Activated CD4-positive, alpha-beta T cell treated with anti-CD3 and anti-CD28 coated beads, Interleukin-2, amount 50 U/mL, for 24 hours (primary cell): ENCODE results near the gene ITPRIPL1.

Experiments
- DNase-seq, 2 donors: peaks; one replicate each; pipeline ENCODE4 v3.0.0-alpha.2; 2020; ENCODE audit warnings: low read depth in 1 of 2, low spot score in 1 of 2

Gene ITPRIPL1

DNA sequence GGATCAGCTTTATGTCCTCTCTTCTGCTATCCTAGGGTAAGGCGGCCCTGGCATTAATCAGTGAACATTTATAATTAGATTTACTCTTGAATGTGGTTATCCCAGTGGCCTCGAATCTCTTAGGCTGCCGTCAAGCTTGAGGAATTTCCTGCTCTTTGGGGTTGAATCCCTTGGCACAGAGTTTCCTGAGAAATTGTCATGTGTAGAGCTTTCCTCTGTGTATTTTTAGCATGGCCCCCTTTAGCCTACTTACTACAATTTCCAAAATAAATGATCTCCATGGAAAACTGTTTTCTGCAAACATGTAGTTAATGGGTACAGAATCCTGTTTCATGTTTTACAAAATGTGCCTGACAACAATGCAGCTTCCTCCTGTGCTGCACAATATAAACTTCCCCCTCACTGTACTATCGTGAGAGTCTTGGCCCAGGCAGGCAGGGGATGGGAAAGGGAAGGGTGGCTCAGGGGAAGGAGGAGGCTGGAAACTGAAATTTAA lies 28.5 kb downstream of the ITPRIPL1 start:
- no peak for DNase-seq

DNA sequence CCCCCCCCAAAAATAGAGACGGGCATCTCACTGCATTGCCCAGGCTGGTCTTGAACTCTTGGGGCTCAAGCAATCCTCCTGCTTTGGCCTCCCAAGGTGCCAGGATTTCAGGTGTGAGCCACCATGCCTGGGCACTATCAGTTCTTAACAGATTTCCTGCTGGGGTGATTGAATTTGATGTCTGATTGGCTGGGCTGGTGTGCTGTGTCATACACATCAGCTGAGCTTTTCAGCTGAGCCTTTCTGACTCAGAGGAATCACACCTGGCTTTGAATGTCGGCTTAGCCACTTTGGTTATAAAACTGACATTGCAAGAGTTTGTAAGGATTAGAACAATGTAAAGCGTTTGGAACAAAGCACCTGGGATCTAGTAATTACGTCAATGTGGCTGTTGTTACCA lies 29.4 kb downstream of the ITPRIPL1 start:
- DNase-seq: no peak

DNA sequence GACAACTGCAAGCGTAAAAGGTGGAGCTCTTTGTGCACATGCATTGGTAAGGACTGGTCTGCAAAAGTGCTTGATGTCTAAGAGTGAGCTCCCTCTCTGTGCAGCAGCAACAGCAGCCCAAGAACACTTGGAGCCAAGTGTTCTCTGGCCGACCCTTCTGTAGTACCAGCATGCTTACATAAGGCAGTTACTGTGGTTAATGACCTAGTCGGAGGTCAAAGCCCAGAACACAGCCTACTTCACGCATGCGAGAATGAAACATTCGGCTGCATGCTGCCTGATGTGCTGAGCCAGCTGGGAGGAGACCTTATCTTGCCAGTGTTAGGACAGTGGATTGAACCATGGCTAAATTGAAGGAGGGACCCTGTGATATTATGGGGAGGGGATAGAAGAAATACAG lies 31.8 kb downstream of the ITPRIPL1 start:
- no peak for DNase-seq

- no peak for DNase-seq
Observed at GRCh38 chr2:96359310-96359709, 34.2 kb downstream of the ITPRIPL1 start.

DNA sequence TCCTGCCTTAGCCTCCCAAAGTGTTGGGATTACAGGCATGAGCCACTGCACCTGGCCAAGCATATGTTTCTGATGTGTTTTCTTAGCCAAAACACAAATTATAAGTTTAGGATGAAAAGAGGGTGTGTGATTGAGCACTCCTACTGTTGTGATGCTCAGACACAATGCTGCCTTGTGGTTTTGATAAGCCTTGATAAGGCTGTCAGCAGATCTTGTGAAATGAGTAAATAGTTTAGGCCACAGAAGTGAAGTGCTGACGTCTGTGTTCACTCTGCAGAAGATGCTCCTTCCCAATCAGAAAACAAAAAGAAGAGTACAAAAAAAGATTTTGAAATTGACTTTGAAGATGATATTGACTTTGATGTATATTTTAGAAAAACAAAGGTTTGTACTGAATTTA lies 34.7 kb downstream of the ITPRIPL1 start:
- DNase-seq: no peak

- no peak for DNase-seq
Observed at GRCh38 chr2:96361751-96362150, 36.6 kb downstream of the ITPRIPL1 start.

- no peak for DNase-seq
Observed at GRCh38 chr2:96369186-96369585, 44.1 kb downstream of the ITPRIPL1 start.

DNA sequence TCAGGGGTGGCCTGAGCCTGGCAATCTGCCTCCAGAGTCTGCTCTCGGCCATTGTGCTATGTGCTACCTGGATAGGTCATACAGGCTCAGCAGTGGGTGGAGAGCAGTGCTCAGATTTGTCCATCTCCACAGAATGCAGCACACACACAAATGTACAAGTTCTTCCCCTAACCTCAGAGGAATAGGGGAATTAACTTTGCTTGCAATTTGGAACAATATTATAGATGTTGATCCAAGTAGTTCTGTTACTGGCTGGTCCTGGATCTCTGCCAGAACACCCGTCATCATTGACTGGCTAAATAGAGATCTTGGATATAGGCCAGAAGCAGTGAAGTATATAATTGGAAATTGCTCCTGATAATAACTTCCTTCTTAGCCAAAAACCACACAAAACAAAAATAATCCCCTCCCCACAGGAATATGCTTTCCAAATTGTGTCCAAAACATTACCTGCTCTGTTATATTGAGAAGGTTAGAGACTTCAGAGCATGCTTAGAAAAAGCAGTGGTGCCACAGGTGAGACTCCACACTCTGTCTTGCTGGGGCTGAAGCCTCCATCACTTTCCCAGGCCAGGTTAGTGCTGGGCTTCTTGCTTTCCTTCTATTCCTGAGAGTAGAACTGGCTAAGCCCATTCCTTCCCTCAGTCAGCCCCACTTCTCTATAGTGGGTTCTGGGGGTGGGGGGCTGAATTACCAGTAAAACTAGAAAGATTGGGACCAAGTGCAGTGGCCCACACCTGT lies 49.3 kb downstream of the ITPRIPL1 start:
- DNase-seq: no peak
